Heart left ventricle (tissue), 16 donors: Measurements from ENCODE around the gene AP3S2. TPM values are rescaled to one million over a fixed set of nuclear protein-coding genes. Genes with fewer than 3 reads are reported as not detected.
"Not testable (repeated sequence)": the region's sequence is repeated elsewhere in the genome, so short reads cannot be mapped to it uniquely, and the experiment has no call there.

Experiments used
- ATAC-seq, 4 donors: fragments of 200-7000 bp; cut with Tn5 transposase; one replicate each; pipeline ENCODE4 v1.9.1; 2020 to 2022; ENCODE audit warnings: moderate library complexity in 4 of 4, mild to moderate bottlenecking in 3 of 4, moderate number of reproducible peaks in 1 of 4
- DNase-seq, 5 donors: peaks; one replicate each; pipeline ENCODE4 v3.0.0-alpha.2; 2020
- H3K27ac ChIP-seq, 12 donors: fragments of 200-600 bp; sonication (generic) in 4 of 12; one replicate each; pipeline versions ENCODE4 v1.5.0 to v1.8.0; 2016 to 2022; ENCODE audit warnings: mild to moderate bottlenecking in 2 of 12
- H3K27me3 ChIP-seq, 9 donors: fragments of 200-600 bp; sonication (generic) in 2 of 9; one replicate each; pipeline versions ENCODE4 v1.5.1 to v1.8.0; 2016 to 2022; ENCODE audit warnings: mild to moderate bottlenecking in 3 of 9
- H3K36me3 ChIP-seq, 9 donors: fragments of 200-600 bp; sonication (generic) in 2 of 9; one replicate each; pipeline versions ENCODE4 v1.5.0 to v1.8.0; 2018 to 2022; ENCODE audit warnings: mild to moderate bottlenecking in 2 of 9
- H3K4me1 ChIP-seq, 12 donors: fragments of 200-600 bp; sonication (generic) in 4 of 12; one replicate each; pipeline versions ENCODE4 v1.5.0 to v1.8.0; 2016 to 2022; ENCODE audit warnings: mild to moderate bottlenecking in 3 of 12
- H3K4me3 ChIP-seq, 12 donors: fragments of 200-600 bp; sonication (generic) in 4 of 12; one replicate each; pipeline versions ENCODE4 v1.5.0 to v1.8.0; 2017 to 2022; ENCODE audit warnings: mild to moderate bottlenecking in 9 of 12, moderate library complexity in 4 of 12
- H3K9me3 ChIP-seq, 12 donors: fragments of 200-600 bp; sonication (generic) in 4 of 12; one replicate each; pipeline versions ENCODE4 v1.5.0 to v1.8.0; 2016 to 2022; ENCODE audit warnings: mild to moderate bottlenecking in 1 of 12
- POLR2A ChIP-seq, 2 donors: fragments of 450-650 bp; IDR thresholded peaks; one replicate each; pipeline ENCODE4 v1.6.1; 2017; ENCODE audit warnings: antibody characterized with exemption in 2 of 2, mild to moderate bottlenecking in 2 of 2, moderate library complexity in 2 of 2
- WGBS, 4 donors: extraction: QIAGEN DNeasy Blood & Tissue Kit in 2 of 4; methylation state at CpG; one replicate each; pipeline versions ENCODE4 v1.1.5 to v1.1.7; 2013 to 2018; 5-methylcytosine and 5-hydroxymethylcytosine counted together
- intact Hi-C, 10 donors: fragments of 100-400 bp; cut with DNase I; formaldehyde crosslinking; loops; one replicate each; pipeline versions ENCODE4 v1.11.1 to v1.14.2; 2022
- polyA plus RNA-seq, 2 donors: library from polyadenylated mRNA; stranded (reverse); fragments of 200-250 nt; gene quantifications; one replicate each; pipeline ENCODE4 v1.2.3, GENCODE V29; 2013
- total RNA-seq, 9 donors: library from RNA; depleted of rRNA in 2 of 9; stranded (reverse); fragments of >200 nt in 2 of 9; fragmentation: NEBNext Ultra II Directional in 3 of 9; extraction: Animal tissue kit (Norgen Biotek cat#: 25700) in 3 of 9; gene quantifications; one replicate each; pipeline versions ENCODE4 v1.1.0 to v1.2.4, GENCODE V29; 2016 to 2023
- TF ChIP-seq, protein P1 (sequence below), 12 donors: fragments of 200-600 bp; sonication (generic) in 4 of 12; IDR thresholded peaks; one replicate each; pipeline versions ENCODE4 v1.5.0 to v1.8.0; 2018 to 2022; ENCODE audit warnings: antibody characterized with exemption in 12 of 12, mild to moderate bottlenecking in 5 of 12
- donor health status: ischemic (EF 13 %, LVEDD 7.1; RV severe dilation, severe dysfunction).
- donor health status: healthy with polysubstance abuse.
- donor health status: DM: no; HTN: yes; CAD: no.
- donor health status: DM: no; HTN: no; CAD: no.
- donor health status: ischemic (EF 25% LVEDD 6.9; RV normal size, moderate dysfunction).
- donor health status: ischemic (EF 25% LVEDD 5.7; RV mildly dilated, moderate dysfunction).
- donor health status: healthy.
- donor health status: DM: yes; HTN: yes; CAD: no.
- donor health status: ischemic (EF 35%, LVEDD 5.7; RV mildly dilated, moderate dysfunction).
- donor health status: nonischemic (EF 11% LVEDD 7.7; RV severe dilation, severe dysfunction).
- donor health status: DM: yes; HTN: yes; CAD: no.
- donor health status: PGD.
- donor health status: ischemic (EF 29% LVEDD 5.4; RV normal size, mild dysfunction).
- donor health status: nonischemic (EF 23%, LVEDD 6.1; RV moderate dilation, normal function).

AP3S2 gene
- total and polyA plus RNA-seq, 11 donors = 15.4 to 64.6 (median 43.3) TPM

DNA sequence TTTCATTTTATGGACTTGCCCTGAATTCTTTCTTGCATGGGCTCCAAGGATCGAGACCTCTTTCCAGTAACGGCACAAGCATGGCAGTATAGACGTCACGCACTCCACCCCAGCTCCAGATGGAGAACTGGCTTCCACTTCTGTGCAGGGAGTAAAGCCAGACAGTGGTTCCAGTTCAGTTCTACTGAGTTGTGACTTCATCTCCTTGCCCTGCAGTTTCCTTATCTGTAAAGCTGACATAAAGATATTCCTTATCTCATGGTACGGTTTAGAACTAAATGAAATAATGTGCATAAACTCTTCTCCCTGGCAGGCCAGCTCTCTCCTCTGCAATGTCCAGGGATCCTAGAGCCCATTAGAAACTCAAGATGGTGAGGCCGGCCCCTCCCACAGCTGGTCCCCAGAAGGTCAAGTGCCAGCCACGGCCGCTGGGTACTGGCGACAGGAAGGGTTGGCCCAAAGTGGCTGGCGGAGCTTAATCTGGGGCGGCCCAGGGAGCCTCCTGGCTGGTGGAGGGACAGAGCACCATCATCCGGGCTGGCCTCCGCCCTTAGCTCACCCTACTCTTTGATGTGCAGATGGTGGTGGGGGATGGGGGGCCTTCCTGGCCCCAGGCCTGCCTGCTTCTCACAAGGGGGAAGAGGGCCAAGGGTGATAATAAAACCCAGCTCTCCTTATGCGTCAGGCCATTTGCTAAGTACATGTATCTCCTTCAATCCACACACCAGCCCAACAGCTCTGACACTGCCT, 110.5 kb downstream of the AP3S2 start:
- no peaks in the 10 kb centered on the region for H3K27me3 ChIP-seq
- H3K4me1 ChIP-seq = peaks cover 0 to 26% (median 0%) of the 10 kb centered on the region in 12 donors
- ATAC-seq = peak in 2 of 4 donors; percentile 29 to 32
- no peak for DNase-seq
- intact Hi-C loops = loop anchor here in 1 of 10 donors (5.0 kb wide), 1 partner anchor 39 kb away; no protein-coding TSS in a partner anchor
- 66 to 71% (median 69%) methylated on average over 12 to 14 of the region's 14 CpGs for WGBS, 4 donors
- no peak overlapping the region for H3K4me3 ChIP-seq
- TF ChIP-seq, protein P1, sequence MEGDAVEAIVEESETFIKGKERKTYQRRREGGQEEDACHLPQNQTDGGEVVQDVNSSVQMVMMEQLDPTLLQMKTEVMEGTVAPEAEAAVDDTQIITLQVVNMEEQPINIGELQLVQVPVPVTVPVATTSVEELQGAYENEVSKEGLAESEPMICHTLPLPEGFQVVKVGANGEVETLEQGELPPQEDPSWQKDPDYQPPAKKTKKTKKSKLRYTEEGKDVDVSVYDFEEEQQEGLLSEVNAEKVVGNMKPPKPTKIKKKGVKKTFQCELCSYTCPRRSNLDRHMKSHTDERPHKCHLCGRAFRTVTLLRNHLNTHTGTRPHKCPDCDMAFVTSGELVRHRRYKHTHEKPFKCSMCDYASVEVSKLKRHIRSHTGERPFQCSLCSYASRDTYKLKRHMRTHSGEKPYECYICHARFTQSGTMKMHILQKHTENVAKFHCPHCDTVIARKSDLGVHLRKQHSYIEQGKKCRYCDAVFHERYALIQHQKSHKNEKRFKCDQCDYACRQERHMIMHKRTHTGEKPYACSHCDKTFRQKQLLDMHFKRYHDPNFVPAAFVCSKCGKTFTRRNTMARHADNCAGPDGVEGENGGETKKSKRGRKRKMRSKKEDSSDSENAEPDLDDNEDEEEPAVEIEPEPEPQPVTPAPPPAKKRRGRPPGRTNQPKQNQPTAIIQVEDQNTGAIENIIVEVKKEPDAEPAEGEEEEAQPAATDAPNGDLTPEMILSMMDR (IDR thresholded peaks at IDR 0.05) = no peak
- no peak for TF ChIP-seq POLR2A (IDR thresholded peaks at IDR 0.05)
- peaks cover 0 to 17% (median 3%) of the 10 kb centered on the region in 12 donors for H3K9me3 ChIP-seq
- peaks cover 0 to 16% (median 0%) of the 10 kb centered on the region in 9 donors for H3K36me3 ChIP-seq
- no peak overlapping the region for H3K27ac ChIP-seq

DNA sequence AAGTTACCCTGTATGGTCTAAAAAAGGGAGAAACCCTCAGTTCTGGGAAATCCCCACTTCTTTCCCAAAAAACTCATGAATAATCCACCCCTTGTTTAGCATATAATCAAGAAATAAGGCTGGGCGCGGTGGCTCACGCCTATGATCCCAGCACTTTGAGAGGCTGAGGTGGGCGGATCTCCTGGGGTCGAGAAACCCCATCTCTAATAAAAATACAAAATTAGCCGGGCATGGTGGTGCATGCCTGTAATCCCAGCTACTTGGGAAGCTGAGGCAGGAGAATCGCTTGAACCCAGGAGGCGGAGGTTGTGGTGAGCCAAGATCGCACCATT, 111.2 kb downstream of the AP3S2 start:
- intact Hi-C loops = loop anchor here in 1 of 10 donors (5.0 kb wide), 1 partner anchor 40 kb away; no protein-coding TSS in a partner anchor
- not testable (repeated sequence) for H3K27ac ChIP-seq, H3K9me3 ChIP-seq, H3K36me3 ChIP-seq, H3K4me3 ChIP-seq, DNase-seq, ATAC-seq, H3K27me3 ChIP-seq
- H3K4me1 ChIP-seq = peaks cover 0 to 26% (median 0%) of the 10 kb centered on the region in 12 donors
- WGBS, 4 donors = 84 to 92% (median 89%) methylated on average over 9 of the region's 9 CpGs

DNA sequence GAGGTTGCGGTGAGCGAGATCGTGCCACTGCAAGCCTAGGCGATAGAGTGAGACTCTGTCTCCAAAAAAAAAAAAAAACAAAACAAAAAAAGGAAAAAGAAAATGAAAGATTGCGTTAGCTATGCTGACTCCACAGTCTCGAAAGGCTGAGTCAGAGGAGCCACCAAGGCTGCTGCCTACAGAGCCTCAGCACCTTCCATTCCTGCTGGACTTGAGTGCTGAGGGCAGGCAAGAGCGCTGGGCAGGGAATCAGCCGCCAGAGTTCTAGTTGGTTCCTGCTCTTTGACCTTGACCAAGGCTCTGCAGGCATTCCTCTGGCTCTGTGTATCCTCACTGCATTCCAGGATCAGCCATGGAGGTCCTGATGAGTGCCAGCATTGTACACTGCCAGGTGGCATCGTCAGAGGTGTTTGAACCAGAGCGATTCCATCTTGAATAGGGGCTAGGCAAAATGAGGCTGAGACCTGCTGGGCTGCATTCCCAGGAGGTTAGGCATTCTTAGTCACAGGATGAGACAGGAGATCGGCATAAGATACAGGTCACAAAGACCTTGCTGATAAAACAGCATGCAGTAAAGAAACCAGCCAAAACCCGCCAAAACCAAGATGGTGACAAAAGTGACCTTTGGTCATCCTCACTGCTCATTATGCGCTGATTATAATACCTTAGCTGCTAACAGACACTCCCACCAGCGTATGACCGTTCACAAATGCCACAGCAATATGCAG, 111.7 kb downstream of the AP3S2 start:
- H3K4me1 ChIP-seq = peaks cover 0 to 31% (median 0%) of the 10 kb centered on the region in 12 donors
- TF ChIP-seq, protein P1 (IDR thresholded peaks at IDR 0.05) = no peak
- TF ChIP-seq POLR2A (IDR thresholded peaks at IDR 0.05) = no peak
- no peak for DNase-seq
- ATAC-seq = peak in 1 of 4 donors; percentile 42
- no peak overlapping the region for H3K4me3 ChIP-seq
- H3K36me3 ChIP-seq = peaks cover 0 to 10% (median 0%) of the 10 kb centered on the region in 9 donors
- H3K27me3 ChIP-seq = no peaks in the 10 kb centered on the region
- WGBS, 4 donors = 77 to 81% (median 80%) methylated on average over 15 of the region's 15 CpGs
- H3K27ac ChIP-seq = peak overlapping the region in 1 of 12 donors; percentile 24
- peaks cover 0 to 6% (median 0%) of the 10 kb centered on the region in 12 donors for H3K9me3 ChIP-seq
- intact Hi-C loops = loop anchor here in 1 of 10 donors (5.0 kb wide), 1 partner anchor 40 kb away; no protein-coding TSS in a partner anchor

DNA sequence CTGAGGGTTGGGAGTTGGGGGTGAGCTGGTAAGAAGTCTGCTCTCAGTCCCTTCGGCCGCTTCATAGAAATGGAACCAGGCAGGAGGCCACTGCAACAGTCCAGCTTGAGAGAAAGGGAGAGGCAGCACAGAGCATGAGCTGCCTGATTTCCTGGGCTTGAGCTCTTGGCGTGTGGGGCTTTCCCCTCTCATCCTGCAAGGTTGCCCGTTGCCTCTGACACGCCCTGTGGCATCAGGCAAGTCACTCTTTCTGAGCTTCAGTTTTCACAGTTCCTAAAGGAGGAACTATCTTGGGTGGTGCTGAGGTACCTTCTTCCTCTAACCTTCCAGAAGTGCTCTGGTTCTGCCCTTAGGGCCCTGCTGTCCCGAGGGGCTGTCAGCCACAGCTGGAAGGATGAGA, 112.7 kb downstream of the AP3S2 start:
- DNase-seq (no peak), ATAC-seq (no peak)
- Histone ChIP-seq H3K4me3 (no peak overlapping the region), H3K9me3 (no peaks in the 10 kb centered on the region), H3K27ac (peak overlapping the region in 1 of 12 donors; percentile 24), H3K36me3 (peaks cover 0 to 8% (median 0%) of the 10 kb centered on the region in 9 donors), H3K27me3 (no peaks in the 10 kb centered on the region), H3K4me1 (peaks cover 0 to 41% (median 6%) of the 10 kb centered on the region in 12 donors)
- WGBS, 4 donors = 75 to 91% (median 82%) methylated on average over 6 of the region's 6 CpGs
- intact Hi-C loops = loop anchor here in 1 of 10 donors (5.0 kb wide), 1 partner anchor 41 kb away; no protein-coding TSS in a partner anchor
- TF ChIP-seq, protein P1 (IDR thresholded peaks at IDR 0.05) = no peak
- no peak for TF ChIP-seq POLR2A (IDR thresholded peaks at IDR 0.05)
